ENCODE measurements around the gene FAM3B.
A peak's percentile ranks its signal among the peaks of the same experiment; 100 is the strongest.

DNA sequence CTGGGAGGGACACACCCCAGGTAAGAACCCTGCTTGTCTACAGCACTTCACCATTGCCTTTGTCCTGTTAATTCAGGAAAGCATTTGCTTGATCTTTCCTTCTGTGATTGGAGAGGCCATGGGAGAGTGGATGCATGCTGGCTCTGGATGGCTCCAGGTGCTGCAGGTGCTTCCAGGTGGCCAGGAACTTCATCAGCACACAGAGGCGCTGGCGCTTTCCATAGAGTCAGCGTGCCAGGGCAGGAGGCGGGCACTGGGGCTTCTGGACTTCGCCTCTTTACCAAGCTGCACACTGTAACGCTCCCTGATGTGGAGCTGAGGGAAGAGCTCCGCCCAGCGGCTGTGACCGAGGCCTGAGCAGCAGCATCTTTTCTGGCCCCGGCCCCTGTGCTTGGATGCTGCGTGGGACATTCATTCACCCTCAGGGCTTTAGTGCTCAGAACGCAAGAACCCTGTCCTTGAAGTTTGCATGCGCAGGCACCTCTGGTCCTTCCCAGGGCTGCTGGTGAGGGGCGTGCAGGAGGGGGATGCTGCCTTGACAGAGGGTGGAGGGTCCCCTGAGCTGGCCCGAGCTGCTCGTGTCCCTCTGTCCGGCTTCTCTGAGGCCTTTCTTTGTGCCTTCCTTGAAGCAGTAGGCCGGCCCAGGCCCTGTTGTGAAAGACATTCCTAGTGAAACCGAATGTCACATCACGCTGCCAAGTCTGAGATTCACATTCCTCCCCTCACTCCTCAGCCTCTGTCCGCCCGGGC lies 43.6 kb downstream of the FAM3B start:
- no peak for TF ChIP-seq POLR2AphosphoS5 (IDR thresholded peaks at IDR 0.05)
- TF ChIP-seq, protein P1, sequence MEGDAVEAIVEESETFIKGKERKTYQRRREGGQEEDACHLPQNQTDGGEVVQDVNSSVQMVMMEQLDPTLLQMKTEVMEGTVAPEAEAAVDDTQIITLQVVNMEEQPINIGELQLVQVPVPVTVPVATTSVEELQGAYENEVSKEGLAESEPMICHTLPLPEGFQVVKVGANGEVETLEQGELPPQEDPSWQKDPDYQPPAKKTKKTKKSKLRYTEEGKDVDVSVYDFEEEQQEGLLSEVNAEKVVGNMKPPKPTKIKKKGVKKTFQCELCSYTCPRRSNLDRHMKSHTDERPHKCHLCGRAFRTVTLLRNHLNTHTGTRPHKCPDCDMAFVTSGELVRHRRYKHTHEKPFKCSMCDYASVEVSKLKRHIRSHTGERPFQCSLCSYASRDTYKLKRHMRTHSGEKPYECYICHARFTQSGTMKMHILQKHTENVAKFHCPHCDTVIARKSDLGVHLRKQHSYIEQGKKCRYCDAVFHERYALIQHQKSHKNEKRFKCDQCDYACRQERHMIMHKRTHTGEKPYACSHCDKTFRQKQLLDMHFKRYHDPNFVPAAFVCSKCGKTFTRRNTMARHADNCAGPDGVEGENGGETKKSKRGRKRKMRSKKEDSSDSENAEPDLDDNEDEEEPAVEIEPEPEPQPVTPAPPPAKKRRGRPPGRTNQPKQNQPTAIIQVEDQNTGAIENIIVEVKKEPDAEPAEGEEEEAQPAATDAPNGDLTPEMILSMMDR (IDR thresholded peaks at IDR 0.05) = peak; percentile 9 to 41 (median 39)
- TF ChIP-seq EP300 (IDR thresholded peaks at IDR 0.05; ENCODE audit: low read depth) = no peak

Measured in transverse colon (tissue), 4 donors.